ENCODE measurements around the gene G3BP2.
A peak's percentile ranks its signal among the peaks of the same experiment; 100 is the strongest.
"Not testable (repeated sequence)": the region's sequence is repeated elsewhere in the genome, so short reads cannot be mapped to it uniquely, and the experiment has no call there.

The G3BP2 gene

GRCh38 chr4:75683482-75684155 is 10.4 kb upstream of the G3BP2 start:
- DNase-seq: no peak

GRCh38 chr4:75679876-75680575 is 6.8 kb upstream of the G3BP2 start:
- no peak for DNase-seq

GRCh38 chr4:75678965-75679364 is 5.8 kb upstream of the G3BP2 start:
- no peak for DNase-seq

- DNase-seq: no peak
These were observed 5.3 kb upstream of the G3BP2 start for GRCh38 chr4:75678473-75678872.

GRCh38 chr4:75675004-75675531 is 1.9 kb upstream of the G3BP2 start:
- no peak for DNase-seq

- no peak for DNase-seq
These were observed 733 bp upstream of the G3BP2 start for GRCh38 chr4:75673959-75674328.

- DNase-seq: peak; percentile 79
These were observed 667 bp downstream of the G3BP2 start for GRCh38 chr4:75672461-75673026.

- no peak for DNase-seq
These were observed 1.3 kb downstream of the G3BP2 start for GRCh38 chr4:75671802-75672421.

- DNase-seq: no peak
These were observed 4.6 kb downstream of the G3BP2 start for GRCh38 chr4:75668596-75668995.

GRCh38 chr4:75667636-75668035 is 5.6 kb downstream of the G3BP2 start:
- not testable (repeated sequence) for DNase-seq

GRCh38 chr4:75666299-75666698 is 6.9 kb downstream of the G3BP2 start:
- no peak for DNase-seq

GRCh38 chr4:75664604-75665003 is 8.6 kb downstream of the G3BP2 start:
- not testable (repeated sequence) for DNase-seq

GRCh38 chr4:75662626-75663025 is 10.6 kb downstream of the G3BP2 start:
- no peak for DNase-seq

GRCh38 chr4:75660491-75660890 is 12.7 kb downstream of the G3BP2 start:
- DNase-seq: no peak

GRCh38 chr4:75659512-75660031 is 13.6 kb downstream of the G3BP2 start:
- no peak for DNase-seq

GRCh38 chr4:75658876-75659275 is 14.3 kb downstream of the G3BP2 start:
- DNase-seq: no peak

GRCh38 chr4:75655562-75655961 is 17.6 kb downstream of the G3BP2 start:
- DNase-seq: peak; percentile 66

GRCh38 chr4:75654905-75655304 is 18.3 kb downstream of the G3BP2 start:
- DNase-seq: peak; percentile 41

- no peak for DNase-seq
These were observed 19.2 kb downstream of the G3BP2 start for GRCh38 chr4:75653845-75654503.

- no peak for DNase-seq
These were observed 29.1 kb downstream of the G3BP2 start for GRCh38 chr4:75644095-75644494.

- no peak for DNase-seq
These were observed 29.6 kb downstream of the G3BP2 start for GRCh38 chr4:75643651-75644050.

- no peak for DNase-seq
These were observed 34.0 kb downstream of the G3BP2 start for GRCh38 chr4:75639124-75639695.

Measured in central memory CD4-positive, alpha-beta T cell (primary cell).